Osteoblast (primary cell): ENCODE results near the gene GGA1. TPM values are rescaled to one million over a fixed set of nuclear protein-coding genes. Genes with fewer than 3 reads are reported as not detected.
A peak's percentile ranks its signal among the peaks of the same experiment; 100 is the strongest.

Source experiments
- DNase-seq: peaks from one replicate; pipeline ENCODE4 v3.0.0; 2011; ENCODE audit warnings: low spot score, mixed read lengths; ENCODE audit not compliant: insufficient read length; ENCODE audit errors: missing footprints
- H2AFZ ChIP-seq: 2 replicates; pipeline ENCODE4 v1.6.0; 2011; ENCODE audit warnings: mild to moderate bottlenecking, low read length
- H3K27ac ChIP-seq: 2 replicates; pipeline ENCODE4 v1.5.1; 2011; ENCODE audit warnings: mild to moderate bottlenecking, low read depth, low read length, moderate library complexity
- H3K27me3 ChIP-seq: 2 replicates; pipeline ENCODE4 v1.6.0; 2012; ENCODE audit warnings: mild to moderate bottlenecking, control low read depth, inconsistent platforms, low read length, moderate library complexity; ENCODE audit not compliant: insufficient read depth
- H3K36me3 ChIP-seq: 2 replicates; pipeline ENCODE4 v1.5.1; 2011; ENCODE audit warnings: mild to moderate bottlenecking, low read length, control low read depth, moderate library complexity; ENCODE audit not compliant: insufficient read depth
- H3K4me1 ChIP-seq: 2 replicates; pipeline ENCODE4 v1.5.1; 2011; ENCODE audit warnings: mild to moderate bottlenecking, low read length, control low read depth, moderate library complexity; ENCODE audit not compliant: insufficient read depth
- H3K4me2 ChIP-seq: 2 replicates; pipeline ENCODE4 v1.6.0; 2011; ENCODE audit warnings: mild to moderate bottlenecking, low read length; ENCODE audit not compliant: insufficient read depth
- H3K4me3 ChIP-seq: fragments of 200-600 bp; sonication (generic); 3 replicates; pipeline ENCODE4 v1.5.1; 2012; ENCODE audit warnings: mild to moderate bottlenecking, low read length, inconsistent platforms; ENCODE audit not compliant: insufficient read depth
- H3K79me2 ChIP-seq: 2 replicates; pipeline ENCODE4 v1.6.0; 2012; ENCODE audit warnings: mild to moderate bottlenecking, low read length, control low read depth, inconsistent platforms; ENCODE audit not compliant: insufficient read depth
- H3K9me3 ChIP-seq: 2 replicates; pipeline ENCODE4 v1.5.1; 2011; ENCODE audit warnings: low read depth, low read length, control low read depth
- H4K20me1 ChIP-seq: 2 replicates; pipeline ENCODE4 v1.6.0; 2012; ENCODE audit warnings: mild to moderate bottlenecking, low read length, control low read depth; ENCODE audit not compliant: insufficient read depth
- total RNA-seq: library from RNA; depleted of rRNA; stranded (reverse); fragments of >200 nt; gene quantifications from 2 replicates; pipeline ENCODE4 v1.2.3, GENCODE V29; 2012
- TF ChIP-seq, protein P1 (sequence below): IDR thresholded peaks from 2 replicates; pipeline ENCODE4 v1.5.1; 2011; ENCODE audit warnings: mild to moderate bottlenecking, low read depth, low read length, moderate library complexity; ENCODE audit errors: extremely low read depth

Gene GGA1
- total RNA-seq, 1 donor, result 36.2 TPM

DNA sequence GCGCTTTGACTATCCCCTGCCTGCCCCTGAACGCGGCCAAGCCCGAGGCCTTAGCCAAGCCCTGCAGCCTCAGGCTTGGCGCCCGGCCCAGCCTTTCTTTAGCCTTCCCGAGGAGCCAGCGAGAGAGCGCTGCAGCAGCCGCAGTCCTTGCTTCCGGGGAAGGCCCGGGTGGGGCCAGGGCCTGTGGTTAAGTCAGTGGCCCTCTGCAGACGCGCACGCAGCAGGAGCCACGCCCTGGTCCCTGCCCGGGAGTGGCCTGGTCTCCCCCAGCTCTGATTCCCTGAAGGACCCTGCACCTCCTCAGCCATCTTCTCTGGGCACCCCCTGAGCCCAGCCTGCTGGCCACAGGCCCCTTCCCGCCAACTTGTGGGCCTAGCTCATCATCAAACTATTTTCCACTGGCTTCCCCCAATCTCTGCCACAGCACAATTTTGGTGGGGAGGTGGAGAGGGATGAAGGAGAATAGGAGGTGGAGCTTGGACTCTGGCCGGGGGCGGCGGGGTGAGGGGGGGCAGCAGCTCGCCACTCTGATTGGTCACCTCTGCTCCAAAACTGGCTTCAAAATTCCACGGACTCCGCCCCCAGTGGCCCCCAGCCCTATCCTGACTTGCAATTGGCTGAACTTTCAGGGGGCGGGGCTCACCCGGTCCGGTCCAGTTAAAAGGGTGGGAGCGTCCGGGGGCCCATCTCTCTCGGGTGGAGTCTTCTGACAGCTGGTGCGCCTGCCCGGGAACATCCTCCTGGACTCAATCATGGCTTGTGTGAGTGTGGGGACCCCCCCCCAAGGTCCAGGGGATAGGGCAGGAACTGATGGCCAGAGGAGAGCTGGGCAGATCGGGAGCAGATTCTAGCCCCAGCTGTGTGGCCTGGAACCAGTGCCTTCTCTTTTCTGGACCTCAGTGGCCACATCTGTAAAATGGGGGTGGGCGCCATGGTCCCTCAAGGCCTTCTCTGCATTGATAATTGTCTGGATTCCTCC lies 66.6 kb downstream of the GGA1 start, which contains the start of gene LGALS1:
Gene LGALS1 (plus strand): TSS at position 686 of the 979 bp plus-strand sequence. CDS start 67 bp downstream, at position 753.
- Histone ChIP-seq H3K27ac (peak within 1 kb of the TSS; percentile 83), H3K27me3 (no peaks in the 10 kb centered on the region), H4K20me1 (peaks cover 32% of the 10 kb centered on the region), H3K4me3 (peak within 1 kb of the TSS; percentile 99), H3K9me3 (no peaks in the 10 kb centered on the region), H3K4me2 (peak within 1 kb of the TSS; percentile 96), H3K79me2 (peaks cover 28% of the 10 kb centered on the region), H3K36me3 (peaks cover 26% of the 10 kb centered on the region), H3K4me1 (peaks cover 17% of the 10 kb centered on the region), H2AFZ (peak within 1 kb of the TSS; percentile 70)
- TF ChIP-seq, protein P1, sequence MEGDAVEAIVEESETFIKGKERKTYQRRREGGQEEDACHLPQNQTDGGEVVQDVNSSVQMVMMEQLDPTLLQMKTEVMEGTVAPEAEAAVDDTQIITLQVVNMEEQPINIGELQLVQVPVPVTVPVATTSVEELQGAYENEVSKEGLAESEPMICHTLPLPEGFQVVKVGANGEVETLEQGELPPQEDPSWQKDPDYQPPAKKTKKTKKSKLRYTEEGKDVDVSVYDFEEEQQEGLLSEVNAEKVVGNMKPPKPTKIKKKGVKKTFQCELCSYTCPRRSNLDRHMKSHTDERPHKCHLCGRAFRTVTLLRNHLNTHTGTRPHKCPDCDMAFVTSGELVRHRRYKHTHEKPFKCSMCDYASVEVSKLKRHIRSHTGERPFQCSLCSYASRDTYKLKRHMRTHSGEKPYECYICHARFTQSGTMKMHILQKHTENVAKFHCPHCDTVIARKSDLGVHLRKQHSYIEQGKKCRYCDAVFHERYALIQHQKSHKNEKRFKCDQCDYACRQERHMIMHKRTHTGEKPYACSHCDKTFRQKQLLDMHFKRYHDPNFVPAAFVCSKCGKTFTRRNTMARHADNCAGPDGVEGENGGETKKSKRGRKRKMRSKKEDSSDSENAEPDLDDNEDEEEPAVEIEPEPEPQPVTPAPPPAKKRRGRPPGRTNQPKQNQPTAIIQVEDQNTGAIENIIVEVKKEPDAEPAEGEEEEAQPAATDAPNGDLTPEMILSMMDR, result no peak
- peak; percentile 98 for DNase-seq

DNA sequence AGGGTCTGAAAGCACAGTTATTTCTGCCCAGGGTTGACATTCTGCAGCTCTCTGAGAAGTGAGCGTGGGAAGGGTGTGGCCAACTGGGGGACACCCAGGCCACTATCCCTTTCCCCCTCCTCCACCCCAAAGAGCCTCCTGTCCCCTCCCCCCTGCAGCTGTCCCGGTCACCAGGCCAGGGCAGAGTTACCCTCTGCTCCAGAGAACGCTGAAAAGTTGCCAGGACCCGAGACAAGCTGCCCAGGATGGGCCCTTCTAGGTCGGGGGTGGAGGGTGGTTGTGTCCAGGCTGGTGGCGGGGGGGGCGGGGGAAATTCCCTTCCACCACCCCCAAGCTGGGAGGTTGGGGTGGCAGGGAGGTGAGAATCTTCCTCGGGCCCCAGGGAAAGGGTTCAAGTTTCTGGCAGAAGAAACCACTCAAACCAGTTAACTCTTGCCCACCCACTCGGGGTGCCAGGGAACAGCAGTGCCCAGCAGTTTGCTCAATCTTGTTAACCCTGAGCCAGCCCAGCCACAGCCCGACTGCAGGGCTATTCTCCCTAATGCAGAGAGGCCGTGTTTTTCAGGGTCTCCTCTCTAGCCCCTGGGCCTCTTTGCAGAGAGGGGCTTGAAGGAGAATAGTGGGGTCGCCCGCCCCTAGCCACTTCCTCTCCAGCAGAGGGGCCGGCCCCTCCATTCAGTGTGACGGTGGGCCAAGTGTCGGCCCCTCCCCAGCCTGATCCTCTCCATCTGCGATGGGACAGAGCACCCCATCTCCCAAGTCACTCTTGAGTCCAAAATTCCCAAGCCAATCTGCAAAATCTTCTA lies 67.5 kb downstream of the GGA1 start:
- no peaks in the 10 kb centered on the region for H3K27me3 ChIP-seq
- no peaks in the 10 kb centered on the region for H3K9me3 ChIP-seq
- TF ChIP-seq, protein P1, result no peak
- peak overlapping the region; percentile 99 for H3K4me3 ChIP-seq
- DNase-seq, result no peak
- peaks cover 40% of the 10 kb centered on the region for H4K20me1 ChIP-seq
- peak overlapping the region; percentile 83 for H3K27ac ChIP-seq
- H3K4me1 ChIP-seq, result peaks cover 20% of the 10 kb centered on the region
- H3K4me2 ChIP-seq, result peak overlapping the region; percentile 96
- no peak overlapping the region for H2AFZ ChIP-seq
- peaks cover 26% of the 10 kb centered on the region for H3K36me3 ChIP-seq
- H3K79me2 ChIP-seq, result peaks cover 28% of the 10 kb centered on the region

DNA sequence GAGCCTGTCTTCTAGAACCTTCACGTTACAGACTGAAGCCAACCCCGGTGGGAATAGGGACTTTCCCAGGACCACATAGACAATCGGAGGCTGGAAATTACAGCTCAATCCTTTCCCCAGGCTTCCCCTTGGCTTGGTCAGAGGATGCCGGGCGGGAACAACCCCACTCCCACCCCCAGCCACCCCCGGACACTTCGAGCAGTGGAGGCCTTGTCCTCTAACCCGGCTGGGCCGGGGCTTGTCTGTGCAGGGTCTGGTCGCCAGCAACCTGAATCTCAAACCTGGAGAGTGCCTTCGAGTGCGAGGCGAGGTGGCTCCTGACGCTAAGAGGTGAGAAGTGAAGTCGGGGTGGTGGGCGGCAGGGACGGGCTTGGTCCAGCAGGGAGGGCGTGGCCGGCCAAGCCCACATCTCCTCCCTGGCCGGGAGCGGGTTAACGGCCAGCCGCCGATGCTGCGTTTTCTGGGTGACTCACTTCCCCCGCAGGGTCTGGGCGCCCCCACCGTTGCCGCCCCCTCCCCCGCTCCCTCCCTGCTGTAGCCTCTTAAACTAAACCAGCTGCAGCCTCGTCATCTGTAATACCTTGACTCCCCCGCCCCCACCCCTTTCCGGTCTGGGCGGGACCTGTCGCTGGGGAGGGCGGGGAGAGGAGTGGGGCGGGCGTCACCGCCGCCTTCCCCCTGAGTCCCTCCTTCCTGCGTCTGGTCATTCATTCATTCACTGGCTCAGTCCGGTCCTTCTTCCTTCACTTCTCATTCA lies 68.3 kb downstream of the GGA1 start:
- Histone ChIP-seq H3K27ac (peak overlapping the region; percentile 83), H3K36me3 (peaks cover 26% of the 10 kb centered on the region), H3K79me2 (peaks cover 28% of the 10 kb centered on the region), H3K9me3 (no peaks in the 10 kb centered on the region), H2AFZ (no peak overlapping the region), H3K4me2 (peak overlapping the region; percentile 96), H3K4me1 (peaks cover 23% of the 10 kb centered on the region), H4K20me1 (peaks cover 43% of the 10 kb centered on the region), H3K27me3 (no peaks in the 10 kb centered on the region), H3K4me3 (peak overlapping the region; percentile 99)
- DNase-seq, result peak; percentile 95
- TF ChIP-seq, protein P1, result no peak
